Muscle layer of colon (tissue), 2 donors: ENCODE data around the gene GALNT14.

Experiments used
- H3K27ac ChIP-seq: one replicate; pipeline ENCODE4 v1.7.0; 2013; ENCODE audit warnings: low read depth, mild to moderate bottlenecking, low read length, moderate library complexity
- H3K27me3 ChIP-seq, 2 donors: one replicate each; pipeline ENCODE4 v1.7.0; 2013; ENCODE audit warnings: low read length in 2 of 2, mild to moderate bottlenecking in 2 of 2; ENCODE audit not compliant: insufficient read depth in 2 of 2, control insufficient read depth in 1 of 2
- H3K36me3 ChIP-seq: one replicate; pipeline ENCODE4 v1.7.0; 2013; ENCODE audit warnings: mild to moderate bottlenecking, low read length; ENCODE audit not compliant: insufficient read depth
- H3K4me1 ChIP-seq: one replicate; pipeline ENCODE4 v1.7.0; 2013; ENCODE audit warnings: mild to moderate bottlenecking, low read length; ENCODE audit not compliant: insufficient read depth
- H3K4me3 ChIP-seq, 2 donors: one replicate each; pipeline ENCODE4 v1.7.0; 2013; ENCODE audit warnings: low read length in 2 of 2, low read depth in 1 of 2, mild to moderate bottlenecking in 1 of 2, moderate library complexity in 1 of 2
- H3K9ac ChIP-seq: one replicate; pipeline ENCODE4 v1.7.0; 2013; ENCODE audit warnings: low read length
- H3K9me3 ChIP-seq: one replicate; pipeline ENCODE4 v1.7.0; 2013; ENCODE audit warnings: mild to moderate bottlenecking, low read length
- donor health status: abdominal sarcoma.
- donor health status: Adenocarcinoma of cecum.

GALNT14 gene

GRCh38 chr2:31002537-31003150, 135.6 kb downstream of the GALNT14 start:
- Histone ChIP-seq H3K27ac (no peak overlapping the region), H3K9me3 (no peaks in the 10 kb centered on the region), H3K9ac (no peak overlapping the region), H3K36me3 (no peaks in the 10 kb centered on the region), H3K27me3 (no peaks in the 10 kb centered on the region), H3K4me1 (no peaks in the 10 kb centered on the region), H3K4me3 (no peak overlapping the region)

- Histone ChIP-seq H3K27ac (no peak overlapping the region), H3K9ac (no peak overlapping the region), H3K36me3 (no peaks in the 10 kb centered on the region), H3K9me3 (no peaks in the 10 kb centered on the region), H3K4me1 (no peaks in the 10 kb centered on the region), H3K4me3 (no peak overlapping the region), H3K27me3 (no peaks in the 10 kb centered on the region)
These were observed 137.3 kb downstream of the GALNT14 start for GRCh38 chr2:31000970-31001369.

- no peaks in the 10 kb centered on the region for H3K36me3 ChIP-seq
- no peak overlapping the region for H3K27ac ChIP-seq
- H3K27me3 ChIP-seq = no peaks in the 10 kb centered on the region
- no peaks in the 10 kb centered on the region for H3K4me1 ChIP-seq
- H3K9ac ChIP-seq = no peak overlapping the region
- no peaks in the 10 kb centered on the region for H3K9me3 ChIP-seq
- no peak overlapping the region for H3K4me3 ChIP-seq
These were observed 139.6 kb downstream of the GALNT14 start for GRCh38 chr2:30998672-30999071.

GRCh38 chr2:30997979-30998378, 140.3 kb downstream of the GALNT14 start:
- no peaks in the 10 kb centered on the region for H3K36me3 ChIP-seq
- no peaks in the 10 kb centered on the region for H3K27me3 ChIP-seq
- no peak overlapping the region for H3K4me3 ChIP-seq
- no peaks in the 10 kb centered on the region for H3K9me3 ChIP-seq
- H3K4me1 ChIP-seq = no peaks in the 10 kb centered on the region
- no peak overlapping the region for H3K27ac ChIP-seq
- H3K9ac ChIP-seq = no peak overlapping the region

GRCh38 chr2:30994227-30995056, 143.8 kb downstream of the GALNT14 start:
- no peaks in the 10 kb centered on the region for H3K9me3 ChIP-seq
- no peak overlapping the region for H3K27ac ChIP-seq
- no peaks in the 10 kb centered on the region for H3K27me3 ChIP-seq
- H3K4me3 ChIP-seq = no peak overlapping the region
- no peaks in the 10 kb centered on the region for H3K4me1 ChIP-seq
- H3K9ac ChIP-seq = no peak overlapping the region
- H3K36me3 ChIP-seq = no peaks in the 10 kb centered on the region

GRCh38 chr2:30992781-30993180, 145.5 kb downstream of the GALNT14 start:
- H3K36me3 ChIP-seq = no peaks in the 10 kb centered on the region
- no peak overlapping the region for H3K9ac ChIP-seq
- no peaks in the 10 kb centered on the region for H3K9me3 ChIP-seq
- no peaks in the 10 kb centered on the region for H3K27me3 ChIP-seq
- no peak overlapping the region for H3K4me3 ChIP-seq
- no peaks in the 10 kb centered on the region for H3K4me1 ChIP-seq
- H3K27ac ChIP-seq = no peak overlapping the region

- Histone ChIP-seq H3K27ac (no peak overlapping the region), H3K27me3 (no peaks in the 10 kb centered on the region), H3K36me3 (no peaks in the 10 kb centered on the region), H3K4me1 (no peaks in the 10 kb centered on the region), H3K4me3 (no peak overlapping the region), H3K9me3 (no peaks in the 10 kb centered on the region), H3K9ac (no peak overlapping the region)
These were observed 147.6 kb downstream of the GALNT14 start for GRCh38 chr2:30990671-30991070.

GRCh38 chr2:30990176-30990575, 148.1 kb downstream of the GALNT14 start:
- Histone ChIP-seq H3K27ac (no peak overlapping the region), H3K4me1 (no peaks in the 10 kb centered on the region), H3K36me3 (no peaks in the 10 kb centered on the region), H3K27me3 (no peaks in the 10 kb centered on the region), H3K9me3 (no peaks in the 10 kb centered on the region), H3K9ac (no peak overlapping the region), H3K4me3 (no peak overlapping the region)

- Histone ChIP-seq H3K27me3 (no peaks in the 10 kb centered on the region), H3K4me3 (no peak overlapping the region), H3K27ac (no peak overlapping the region), H3K9ac (no peak overlapping the region), H3K4me1 (no peaks in the 10 kb centered on the region), H3K36me3 (no peaks in the 10 kb centered on the region), H3K9me3 (no peaks in the 10 kb centered on the region)
These were observed 148.5 kb downstream of the GALNT14 start for GRCh38 chr2:30989746-30990145.

GRCh38 chr2:30987566-30987965, 150.7 kb downstream of the GALNT14 start:
- H3K4me3 ChIP-seq = no peak overlapping the region
- no peak overlapping the region for H3K9ac ChIP-seq
- no peaks in the 10 kb centered on the region for H3K36me3 ChIP-seq
- H3K4me1 ChIP-seq = no peaks in the 10 kb centered on the region
- H3K9me3 ChIP-seq = no peaks in the 10 kb centered on the region
- no peaks in the 10 kb centered on the region for H3K27me3 ChIP-seq
- H3K27ac ChIP-seq = no peak overlapping the region

- Histone ChIP-seq H3K9ac (no peak overlapping the region), H3K27me3 (no peaks in the 10 kb centered on the region), H3K36me3 (no peaks in the 10 kb centered on the region), H3K4me1 (peaks cover 9% of the 10 kb centered on the region), H3K4me3 (no peak overlapping the region), H3K9me3 (no peaks in the 10 kb centered on the region), H3K27ac (no peak overlapping the region)
These were observed 152.0 kb downstream of the GALNT14 start for GRCh38 chr2:30986231-30986580.
